Measurements from ENCODE around the gene CTNNBIP1.

Gene CTNNBIP1

GRCh38 chr1:9867408-9868243, 42.4 kb downstream of the CTNNBIP1 start:
- peak; percentile 96 for TF ChIP-seq CTCF (conservative IDR thresholded peaks at IDR 0.05; ENCODE audit: low read depth, low read length)
- DNase-seq (ENCODE audit: low read depth): peak; percentile 79
- no peak overlapping the region for H3K4me3 ChIP-seq (ENCODE audit: low read depth, low read length)

GRCh38 chr1:9866836-9867235, 43.2 kb downstream of the CTNNBIP1 start:
- no peak for DNase-seq (ENCODE audit: low read depth)
- H3K4me3 ChIP-seq (ENCODE audit: low read depth, low read length): no peak overlapping the region
- TF ChIP-seq CTCF (conservative IDR thresholded peaks at IDR 0.05; ENCODE audit: low read depth, low read length): no peak

GRCh38 chr1:9865724-9866123, 44.3 kb downstream of the CTNNBIP1 start:
- TF ChIP-seq CTCF (conservative IDR thresholded peaks at IDR 0.05; ENCODE audit: low read depth, low read length): no peak
- DNase-seq (ENCODE audit: low read depth): no peak
- no peak overlapping the region for H3K4me3 ChIP-seq (ENCODE audit: low read depth, low read length)

GRCh38 chr1:9863371-9863770, 46.7 kb downstream of the CTNNBIP1 start:
- no peak for DNase-seq (ENCODE audit: low read depth)
- no peak for TF ChIP-seq CTCF (conservative IDR thresholded peaks at IDR 0.05; ENCODE audit: low read depth, low read length)
- H3K4me3 ChIP-seq (ENCODE audit: low read depth, low read length): no peak overlapping the region

- no peak overlapping the region for H3K4me3 ChIP-seq (ENCODE audit: low read depth, low read length)
- TF ChIP-seq CTCF (conservative IDR thresholded peaks at IDR 0.05; ENCODE audit: low read depth, low read length): no peak
- DNase-seq (ENCODE audit: low read depth): no peak
Measured at GRCh38 chr1:9861360-9861759, 48.7 kb downstream of the CTNNBIP1 start.

- no peak overlapping the region for H3K4me3 ChIP-seq (ENCODE audit: low read depth, low read length)
- no peak for TF ChIP-seq CTCF (conservative IDR thresholded peaks at IDR 0.05; ENCODE audit: low read depth, low read length)
- no peak for DNase-seq (ENCODE audit: low read depth)
Measured at GRCh38 chr1:9860887-9861286, 49.2 kb downstream of the CTNNBIP1 start.
